Measurements from ENCODE around the gene PITPNM3.
"Not testable (repeated sequence)": the region's sequence is repeated elsewhere in the genome, so short reads cannot be mapped to it uniquely, and the experiment has no call there.

PITPNM3 gene

DNA sequence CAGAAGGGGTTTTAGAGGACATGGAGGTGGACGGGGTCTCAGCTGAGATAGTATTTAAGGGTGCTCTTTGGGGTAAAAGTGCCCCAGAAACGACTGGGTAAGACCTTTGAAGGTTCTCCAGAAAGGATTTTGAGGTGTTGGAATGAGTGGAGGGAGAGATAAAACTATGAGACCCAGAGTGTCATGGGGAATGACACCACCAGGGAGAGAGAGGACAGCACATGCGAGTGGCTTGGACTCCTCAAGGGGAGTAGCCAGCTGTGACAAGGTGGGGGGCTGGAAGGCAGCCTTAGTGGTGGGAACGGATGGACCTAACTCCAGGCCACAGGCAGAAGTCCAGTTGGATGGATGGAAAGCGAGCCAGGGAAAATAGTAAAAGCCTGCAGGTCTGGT lies 19.2 kb upstream of the PITPNM3 start:
- H3K27ac ChIP-seq = no peak overlapping the region
- no peak for DNase-seq (ENCODE audit: low read depth, low spot score)

DNA sequence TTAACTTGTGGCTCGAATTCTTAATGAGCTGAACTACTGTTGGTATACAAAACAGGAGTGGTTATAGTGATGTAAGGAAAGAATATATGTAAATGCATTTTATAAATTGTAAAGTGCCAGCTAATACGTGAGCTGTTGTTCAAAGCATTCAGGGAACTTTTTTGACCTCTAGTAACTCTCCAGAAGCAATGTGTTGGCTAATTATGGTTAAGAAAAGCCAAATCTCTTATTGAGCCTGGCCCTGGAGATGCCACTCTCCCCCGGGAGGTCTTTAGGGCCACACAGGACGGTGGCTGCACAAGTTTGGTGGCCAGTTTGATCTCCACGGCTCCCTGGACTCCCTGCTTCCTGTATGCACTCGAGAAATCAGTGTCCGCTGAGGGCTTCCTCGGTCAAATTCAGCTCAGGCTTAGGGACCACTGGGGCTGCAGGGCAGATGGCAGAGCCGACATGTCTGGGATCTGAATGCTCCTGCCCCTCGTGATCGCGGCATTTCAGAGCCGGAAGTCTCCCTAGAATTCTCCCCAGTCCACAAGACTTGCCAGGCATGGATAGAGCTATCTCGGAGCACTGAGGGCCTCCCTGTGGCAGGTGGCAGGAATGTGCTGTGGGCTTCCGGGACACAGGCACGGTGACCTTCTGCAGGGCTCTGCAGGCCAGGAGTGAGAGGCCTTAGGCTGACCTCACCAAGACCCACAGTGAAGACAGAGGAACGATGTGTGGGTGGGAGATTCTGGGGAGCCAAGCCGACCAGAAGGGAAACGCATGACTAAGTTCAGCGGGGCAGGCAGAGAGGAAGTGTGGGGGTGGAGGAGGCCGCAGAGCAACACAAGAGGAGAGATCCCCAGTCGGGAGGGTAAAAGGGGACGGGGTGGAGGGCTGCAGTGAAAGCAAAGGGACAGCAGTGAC lies 18.6 kb upstream of the PITPNM3 start:
- DNase-seq (ENCODE audit: low read depth, low spot score) = no peak
- no peak overlapping the region for H3K27ac ChIP-seq

DNA sequence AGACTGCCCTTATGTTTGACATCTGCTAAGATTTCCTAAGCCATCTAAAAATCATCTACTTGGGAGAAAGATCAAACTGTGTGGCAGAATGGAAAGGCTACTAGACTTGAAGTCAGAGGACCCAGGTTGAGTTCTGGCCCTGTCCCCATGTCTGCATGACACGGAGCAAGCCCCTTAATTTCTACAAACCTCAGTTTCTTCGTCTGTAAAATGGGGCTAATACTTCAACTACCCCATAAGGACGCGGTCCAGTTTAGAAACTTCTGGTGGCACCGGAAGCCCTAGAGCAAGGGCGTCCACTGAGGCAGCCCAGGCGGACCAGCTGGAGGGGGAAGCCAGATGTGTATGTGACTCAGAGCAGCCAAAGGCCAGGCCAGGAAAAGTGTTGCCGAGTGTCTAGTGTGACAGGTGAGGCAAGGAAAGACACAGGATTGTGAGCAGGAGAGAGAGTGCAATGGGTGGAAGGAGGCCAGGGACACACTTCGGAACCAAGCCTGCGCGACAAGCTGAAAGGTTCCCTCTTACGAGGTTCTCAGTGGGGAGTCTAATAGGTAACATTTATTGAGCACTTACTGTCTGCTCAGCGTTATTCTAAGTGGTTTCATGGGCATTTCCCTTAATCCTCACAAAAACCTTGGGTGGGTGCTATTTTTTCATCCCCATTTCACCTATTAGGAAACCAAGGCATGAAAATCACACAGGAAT lies 17.8 kb upstream of the PITPNM3 start:
- no peak overlapping the region for H3K27ac ChIP-seq
- no peak for DNase-seq (ENCODE audit: low read depth, low spot score)

DNA sequence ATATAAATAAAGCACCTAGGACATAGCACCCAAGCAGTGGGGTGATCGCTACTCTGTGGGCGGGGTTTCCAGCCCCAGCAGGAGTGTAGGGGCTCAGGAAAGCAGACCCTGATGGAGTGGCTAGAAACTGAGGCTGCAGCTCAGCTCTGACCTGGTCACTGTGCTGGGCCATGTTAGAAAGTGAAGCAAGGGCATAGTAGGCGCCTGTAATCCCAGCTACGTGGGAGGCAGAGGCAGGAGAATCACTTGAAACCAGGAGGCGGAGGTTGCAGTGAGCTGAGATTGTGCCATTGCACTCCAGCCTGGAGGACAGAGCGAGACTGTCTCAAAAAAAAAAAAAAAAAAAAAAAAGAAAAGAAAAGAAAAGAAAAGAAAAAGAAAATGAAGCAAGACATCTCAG lies 17.1 kb upstream of the PITPNM3 start:
- not testable (repeated sequence) for DNase-seq (ENCODE audit: low read depth, low spot score)

DNA sequence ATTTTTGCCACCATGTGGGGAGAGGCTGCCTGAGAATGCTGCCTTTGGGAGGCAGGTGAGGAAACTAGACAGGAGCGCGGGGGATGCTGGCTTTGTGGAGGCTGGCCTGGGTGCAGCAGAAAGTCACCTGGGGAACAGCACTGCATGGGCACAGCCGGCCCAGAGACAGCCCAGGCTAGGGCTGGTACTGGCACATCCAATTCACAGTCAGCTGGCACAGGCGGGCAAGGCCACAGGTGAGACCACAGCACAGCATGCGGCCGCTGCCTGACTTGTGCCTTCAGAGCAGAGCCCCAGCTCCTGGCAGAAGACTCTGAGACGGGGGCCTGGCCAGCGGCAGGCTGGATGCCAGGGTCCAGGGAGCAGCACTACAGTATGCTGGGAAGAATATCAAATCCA lies 16.6 kb upstream of the PITPNM3 start:
- H3K27ac ChIP-seq = no peak overlapping the region
- DNase-seq (ENCODE audit: low read depth, low spot score) = no peak

More for the DNA sequence above, 17.1 kb upstream of the PITPNM3 start:
- H3K27ac ChIP-seq = not testable (repeated sequence)

DNA sequence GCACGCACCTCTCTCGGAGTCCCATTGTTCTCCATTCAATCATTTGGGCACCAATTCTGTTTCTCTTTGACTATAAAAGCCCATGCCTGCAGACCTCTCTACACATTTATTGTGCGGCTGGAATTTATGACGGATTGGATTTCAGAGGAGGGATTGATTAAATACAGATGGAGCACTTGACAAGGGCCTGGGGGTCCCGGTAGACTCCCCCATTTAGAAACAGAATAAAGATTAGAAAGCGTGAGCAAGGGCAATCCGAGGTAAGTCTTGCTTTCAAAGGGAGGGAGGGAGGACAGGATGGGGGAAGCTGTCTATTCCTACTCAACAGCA lies 15.1 kb upstream of the PITPNM3 start:
- DNase-seq (ENCODE audit: low read depth, low spot score) = no peak
- no peak overlapping the region for H3K27ac ChIP-seq

DNA sequence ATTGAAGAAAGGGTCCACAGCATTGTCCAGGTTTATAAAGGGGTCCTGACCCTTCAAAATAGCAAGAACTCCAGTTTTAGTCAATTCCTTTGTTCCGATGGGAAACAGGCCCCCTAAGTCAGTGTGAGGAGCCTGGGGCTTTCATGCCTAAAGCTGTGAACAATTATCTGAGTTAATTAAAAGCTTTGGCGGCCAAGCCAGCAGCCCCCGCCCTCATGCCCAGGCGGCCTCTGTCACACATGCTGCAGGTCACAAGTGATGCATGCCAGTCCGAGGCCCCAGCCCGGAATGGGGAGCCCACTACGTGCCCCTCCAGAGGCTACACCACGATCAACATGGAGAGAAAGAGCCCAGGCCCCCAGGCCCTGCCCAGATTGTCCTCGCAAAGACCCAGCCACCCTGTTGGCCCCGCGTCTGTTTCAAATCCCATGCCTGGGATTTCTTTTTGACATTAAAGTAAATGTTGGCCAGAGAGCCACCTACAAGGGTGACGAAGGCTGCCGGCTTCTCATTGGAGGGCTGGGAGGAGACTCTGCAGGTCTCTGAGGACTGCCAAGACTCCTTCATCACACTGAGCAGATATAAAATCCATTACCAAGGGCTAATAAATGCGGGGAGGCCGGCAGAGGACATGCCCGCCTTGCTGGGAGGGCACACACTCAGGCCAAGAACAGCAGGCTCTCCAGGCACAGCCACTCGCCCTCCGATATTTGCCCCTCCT lies 14.5 kb upstream of the PITPNM3 start:
- no peak overlapping the region for H3K27ac ChIP-seq
- DNase-seq (ENCODE audit: low read depth, low spot score) = no peak

DNA sequence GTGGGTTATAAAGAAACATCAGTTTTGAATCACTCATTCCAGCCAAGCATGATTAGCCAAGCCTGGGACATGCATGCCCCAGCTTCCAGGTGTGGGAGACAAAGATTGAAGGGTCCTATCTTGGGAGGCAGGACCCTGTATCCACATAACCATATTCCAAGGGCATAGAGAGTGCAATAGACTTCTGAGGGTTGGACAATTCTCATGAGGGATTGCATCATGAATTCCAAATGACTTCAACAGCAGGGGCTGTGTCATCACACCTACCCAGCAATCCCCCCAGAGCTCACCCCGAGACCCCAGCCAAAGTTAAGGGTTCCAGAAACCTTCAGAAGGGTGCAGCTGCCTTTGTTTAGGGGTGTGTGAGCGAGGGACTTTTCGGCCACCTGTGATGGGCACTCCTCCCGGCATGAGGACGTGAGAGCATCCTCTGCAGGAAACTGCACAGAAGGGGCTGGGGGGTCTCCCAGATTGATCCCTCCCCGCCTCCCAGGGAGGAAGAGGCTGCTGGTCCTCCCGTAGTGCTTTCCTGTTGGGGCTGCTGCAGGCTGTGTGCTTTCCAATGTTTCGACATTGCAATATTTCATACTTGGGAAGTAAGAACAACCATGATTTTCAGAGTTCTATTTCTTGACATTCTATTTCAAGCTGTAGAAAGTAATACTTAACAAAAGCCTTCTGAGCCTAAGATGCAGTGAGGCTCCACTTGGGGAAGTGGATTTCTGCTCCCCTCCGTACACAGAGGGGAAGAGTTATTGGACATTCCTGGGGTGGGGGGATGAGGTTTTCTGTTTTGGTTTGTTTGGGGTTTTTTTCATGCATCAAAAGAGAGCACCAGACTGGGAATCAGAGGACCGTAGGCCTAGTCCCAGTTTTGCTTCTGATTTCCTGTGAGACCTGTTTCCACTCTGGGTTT lies 13.3 kb upstream of the PITPNM3 start:
- no peak overlapping the region for H3K27ac ChIP-seq
- DNase-seq (ENCODE audit: low read depth, low spot score) = no peak

DNA sequence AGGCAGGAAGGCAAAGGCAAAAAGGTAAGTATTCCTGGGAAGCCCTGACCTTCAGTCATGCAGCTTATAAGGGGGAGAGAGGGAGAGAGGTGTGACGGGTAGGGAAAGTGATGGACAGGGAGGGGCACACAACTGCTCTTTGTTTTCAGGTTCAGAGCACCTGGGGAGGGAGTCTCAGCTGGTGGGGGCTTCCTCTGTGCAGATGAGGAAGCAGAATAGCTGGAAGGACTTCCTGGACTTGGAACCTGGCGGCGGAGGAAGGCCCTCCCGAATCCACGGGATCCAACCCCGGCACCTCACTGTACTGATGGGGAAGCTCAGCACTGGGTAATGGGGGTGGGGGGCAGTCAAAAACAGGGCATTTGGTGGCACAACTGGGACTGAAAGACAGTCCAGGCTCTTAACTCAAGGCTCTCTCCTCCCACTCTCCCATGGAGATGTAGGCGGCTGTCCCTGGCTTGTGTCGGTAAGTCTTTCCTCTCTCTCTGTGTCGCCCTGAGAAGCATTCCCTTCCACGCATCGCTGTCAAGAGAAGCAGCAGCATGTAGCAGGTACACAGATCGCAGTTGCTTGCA lies 11.9 kb upstream of the PITPNM3 start:
- DNase-seq (ENCODE audit: low read depth, low spot score) = no peak
- H3K27ac ChIP-seq = peak overlapping the region; percentile 95

DNA sequence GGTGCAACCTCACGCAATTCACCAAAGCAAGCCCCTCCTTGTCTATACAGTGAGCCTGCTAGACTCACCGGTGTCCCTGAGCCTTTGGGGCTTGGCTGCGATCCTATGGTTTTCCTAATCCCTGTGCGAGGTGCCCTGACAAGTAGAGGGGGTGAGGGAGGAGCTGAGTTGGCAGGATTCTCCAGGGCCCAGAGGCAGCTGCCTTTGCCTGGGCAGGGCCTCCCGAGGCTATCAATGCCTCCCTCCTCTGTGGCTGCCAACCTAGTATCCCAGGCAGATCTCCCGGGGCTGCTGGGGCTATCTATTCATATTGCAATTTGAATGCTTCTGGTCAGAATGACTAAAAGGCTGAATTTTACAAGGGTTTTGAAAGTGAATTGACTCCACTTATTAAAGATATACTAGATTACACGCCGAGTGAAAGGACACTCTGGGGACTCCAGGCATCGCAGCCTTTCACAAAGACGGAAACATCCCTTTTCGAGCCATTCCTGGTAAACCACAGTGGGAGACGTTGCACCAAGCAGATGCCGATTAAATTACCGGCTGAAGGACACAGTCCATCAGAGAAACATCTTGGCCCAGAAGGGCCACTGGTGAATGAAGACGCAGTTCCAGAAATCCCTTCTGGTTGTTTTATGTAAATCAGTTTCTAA lies 11.3 kb upstream of the PITPNM3 start:
- H3K27ac ChIP-seq = peak overlapping the region; percentile 95
- no peak for DNase-seq (ENCODE audit: low read depth, low spot score)

DNA sequence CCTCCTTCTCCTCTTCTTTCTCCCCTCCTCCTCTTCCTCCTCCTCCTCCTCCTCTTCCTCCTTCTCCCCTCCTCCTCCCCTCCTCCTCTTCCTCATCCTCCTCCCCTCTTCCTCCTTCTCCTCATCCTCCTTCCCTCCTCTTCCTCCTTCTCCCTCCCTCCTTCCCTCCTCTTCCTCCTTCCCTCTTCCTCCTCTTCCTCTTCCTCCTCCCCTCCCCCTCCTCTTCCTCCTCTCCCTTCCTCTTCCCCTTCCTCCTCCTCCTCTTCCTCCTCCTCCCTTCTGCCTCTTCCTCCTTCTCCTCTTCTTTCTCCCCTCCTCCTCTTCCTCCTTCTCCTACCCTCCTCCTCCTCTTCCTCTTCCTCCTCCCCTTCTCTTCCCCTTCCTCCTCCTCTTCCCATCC lies 5.1 kb upstream of the PITPNM3 start:
- no peak overlapping the region for H3K27ac ChIP-seq
- no peak for DNase-seq (ENCODE audit: low read depth, low spot score)

DNA sequence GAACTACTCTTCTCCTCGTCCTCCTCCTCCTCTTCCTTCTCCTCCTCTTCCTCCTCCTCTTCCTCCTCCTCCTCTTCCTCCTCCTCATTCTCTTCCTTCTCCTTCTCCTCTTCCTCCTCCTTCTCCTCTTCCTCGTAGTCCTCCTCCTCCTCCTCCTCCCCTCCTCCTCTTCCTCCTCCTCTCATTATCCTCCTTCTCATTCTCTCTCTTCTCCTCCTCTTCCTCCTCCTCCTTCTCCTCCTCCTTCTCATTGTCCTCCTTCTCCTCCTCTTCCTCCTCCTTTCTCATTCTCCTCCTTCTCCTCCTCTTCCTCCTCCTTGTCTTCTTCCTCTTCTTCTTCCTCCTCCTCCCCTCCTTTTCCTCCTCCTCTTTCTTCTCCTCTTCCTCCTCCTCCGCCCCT lies 4.1 kb upstream of the PITPNM3 start:
- DNase-seq (ENCODE audit: low read depth, low spot score) = no peak

DNA sequence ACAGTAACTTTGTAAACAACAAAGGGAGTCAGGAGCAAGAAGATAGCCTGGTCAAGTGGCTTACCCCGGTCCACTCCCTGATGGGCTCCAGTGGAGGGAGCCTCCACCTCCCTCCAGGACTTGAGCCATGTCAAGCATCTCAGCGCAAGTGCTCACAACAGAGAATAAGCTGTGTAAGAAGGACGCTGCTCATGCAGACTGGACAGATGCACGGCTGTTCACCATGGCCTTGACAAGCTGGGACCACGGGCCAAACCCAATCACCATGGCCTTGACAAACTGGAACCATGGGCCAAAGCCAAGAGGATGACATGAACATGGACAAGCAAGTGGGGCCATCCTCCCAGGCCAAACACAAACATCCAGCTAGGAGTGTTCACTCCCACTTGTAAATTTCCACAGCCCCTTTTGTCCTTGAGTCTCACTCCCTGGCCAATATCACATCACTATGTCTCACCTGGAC lies 3.4 kb upstream of the PITPNM3 start:
- no peak overlapping the region for H3K27ac ChIP-seq
- no peak for DNase-seq (ENCODE audit: low read depth, low spot score)

More for the DNA sequence above, 4.1 kb upstream of the PITPNM3 start:
- no peak overlapping the region for H3K27ac ChIP-seq

DNA sequence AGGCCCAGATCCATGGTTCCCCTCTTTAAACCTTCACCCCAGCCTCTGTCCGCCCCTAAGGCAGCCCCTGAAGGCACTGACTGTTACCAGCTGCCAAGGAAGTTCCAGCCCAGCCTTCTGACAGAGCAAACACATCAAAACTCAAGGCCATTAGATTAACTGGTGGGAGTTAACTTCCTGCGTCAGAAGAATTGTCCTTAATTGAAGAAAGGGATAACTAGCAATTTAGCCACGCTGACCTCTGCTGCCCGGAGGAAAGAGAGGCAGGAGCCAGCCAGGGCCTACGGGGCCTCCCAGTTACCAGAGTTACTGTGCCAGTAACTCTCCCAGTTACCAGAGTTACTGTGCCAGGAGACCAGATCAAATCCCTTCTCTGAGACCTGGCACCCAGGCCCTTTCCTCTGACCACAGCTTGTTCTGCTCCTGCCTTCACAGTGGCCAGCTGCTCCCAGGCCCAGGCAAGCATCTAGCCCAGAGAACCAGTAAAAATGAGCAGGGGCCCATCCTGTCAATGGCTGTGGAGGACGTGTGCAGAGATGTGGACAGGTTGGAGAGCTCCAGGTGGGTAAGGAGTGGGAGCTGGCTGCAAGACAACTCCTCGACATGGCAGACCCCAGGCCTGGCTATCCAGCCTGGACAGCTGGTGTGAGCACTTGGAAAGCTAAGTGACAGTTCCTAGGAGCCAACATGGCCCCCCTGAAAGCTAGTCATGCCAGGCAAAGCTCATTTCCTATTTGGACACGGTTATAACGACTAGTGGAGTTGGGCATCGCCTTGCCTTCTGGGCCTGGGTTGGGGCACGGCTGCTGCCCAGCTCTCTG lies 2.8 kb upstream of the PITPNM3 start:
- no peak for DNase-seq (ENCODE audit: low read depth, low spot score)
- no peak overlapping the region for H3K27ac ChIP-seq

DNA sequence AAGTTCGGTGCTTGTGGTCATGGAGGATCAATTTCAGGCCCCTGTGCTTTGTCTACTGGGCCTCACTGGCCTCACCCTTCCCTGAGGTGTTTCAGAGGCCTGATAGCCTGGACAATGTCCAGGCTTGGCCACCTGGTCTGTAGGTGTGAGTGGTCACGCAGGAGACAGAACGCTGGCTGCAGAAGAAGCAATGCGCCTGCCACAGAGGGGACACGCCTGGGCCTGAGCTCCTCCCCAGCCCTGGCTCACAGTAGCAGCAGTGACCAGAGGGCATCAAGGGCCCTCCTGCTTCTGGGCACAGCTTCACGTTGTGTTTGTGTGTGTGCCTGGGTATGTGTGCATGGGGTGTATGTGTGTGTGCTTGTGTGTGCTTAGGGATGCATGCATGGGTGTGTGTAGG lies 1.9 kb upstream of the PITPNM3 start:
- H3K27ac ChIP-seq = no peak overlapping the region
- DNase-seq (ENCODE audit: low read depth, low spot score) = no peak

DNA sequence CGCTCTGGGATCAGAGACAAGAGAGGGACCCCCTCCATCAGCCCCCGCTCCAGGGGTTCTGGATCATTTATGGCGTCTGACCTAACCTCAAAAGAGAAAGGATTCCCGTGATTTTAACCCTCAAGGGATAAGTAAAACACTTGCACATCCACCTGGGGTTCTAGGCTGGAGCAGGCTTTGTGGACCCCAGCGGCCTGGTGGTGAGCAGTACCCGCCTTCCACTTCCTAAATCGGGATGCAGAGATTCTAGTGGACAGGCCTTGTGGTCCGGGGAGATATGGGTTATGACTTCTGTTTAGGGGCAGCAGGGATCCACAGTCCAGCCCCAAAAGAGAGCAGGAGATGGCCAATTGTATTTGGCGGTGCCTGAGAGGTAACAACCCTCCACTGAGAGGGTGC lies 684 bp upstream of the PITPNM3 start:
- H3K27ac ChIP-seq = peak overlapping the region; percentile 83
- DNase-seq (ENCODE audit: low read depth, low spot score) = no peak

DNA sequence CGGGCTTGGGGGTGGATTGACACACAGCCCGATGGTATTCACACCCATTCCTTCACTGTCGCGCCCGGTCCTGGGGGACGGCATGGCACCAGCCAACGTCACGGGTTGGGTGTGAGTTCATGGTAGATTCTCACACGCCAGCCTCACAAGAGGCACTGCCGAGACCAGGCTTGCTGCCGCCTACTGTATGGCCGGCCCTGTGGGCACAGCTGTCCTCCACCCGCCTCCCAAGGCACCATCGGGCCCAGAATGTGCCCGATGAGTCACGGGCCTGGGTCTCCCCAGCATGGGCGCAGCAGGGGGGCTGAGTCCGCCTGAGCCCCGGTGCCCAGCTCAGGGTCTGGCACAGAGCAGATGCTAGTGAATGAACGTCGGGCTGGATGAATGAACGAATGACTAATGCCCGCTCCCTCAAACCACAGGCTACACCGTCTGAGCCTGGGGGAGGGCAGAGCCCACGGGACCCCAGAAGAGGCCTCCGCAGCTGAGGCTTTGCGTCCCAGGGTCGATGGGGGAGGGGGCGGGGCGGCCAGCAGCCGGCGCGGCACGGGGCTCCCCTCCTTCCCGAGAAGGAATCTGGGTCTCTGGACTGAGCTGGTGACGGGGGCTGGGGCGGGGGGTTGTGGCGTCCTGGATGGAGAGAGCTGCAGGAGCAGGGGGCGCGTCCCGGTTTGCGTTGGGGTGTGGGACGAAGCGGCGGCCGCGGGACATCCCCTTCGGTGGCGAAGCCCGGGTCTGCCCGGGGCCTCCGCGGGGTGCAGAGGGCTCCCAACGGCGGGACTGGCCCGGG lies 829 bp downstream of the PITPNM3 start:
- DNase-seq (ENCODE audit: low read depth, low spot score) = no peak
- H3K27ac ChIP-seq = peak overlapping the region; percentile 83
